GM12874 (cell line): ENCODE data around the gene IMMP2L.

Experiments used
- TF ChIP-seq, protein P1 (sequence below): IDR thresholded peaks from 2 replicates; pipeline ENCODE4 v1.5.1; 2011; ENCODE audit warnings: low read depth, mild to moderate bottlenecking, control low read depth, low read length, moderate library complexity; ENCODE audit not compliant: insufficient read depth

IMMP2L gene

GRCh38 chr7:111476586-111477293 is 85.6 kb downstream of the IMMP2L start:
- TF ChIP-seq, protein P1, sequence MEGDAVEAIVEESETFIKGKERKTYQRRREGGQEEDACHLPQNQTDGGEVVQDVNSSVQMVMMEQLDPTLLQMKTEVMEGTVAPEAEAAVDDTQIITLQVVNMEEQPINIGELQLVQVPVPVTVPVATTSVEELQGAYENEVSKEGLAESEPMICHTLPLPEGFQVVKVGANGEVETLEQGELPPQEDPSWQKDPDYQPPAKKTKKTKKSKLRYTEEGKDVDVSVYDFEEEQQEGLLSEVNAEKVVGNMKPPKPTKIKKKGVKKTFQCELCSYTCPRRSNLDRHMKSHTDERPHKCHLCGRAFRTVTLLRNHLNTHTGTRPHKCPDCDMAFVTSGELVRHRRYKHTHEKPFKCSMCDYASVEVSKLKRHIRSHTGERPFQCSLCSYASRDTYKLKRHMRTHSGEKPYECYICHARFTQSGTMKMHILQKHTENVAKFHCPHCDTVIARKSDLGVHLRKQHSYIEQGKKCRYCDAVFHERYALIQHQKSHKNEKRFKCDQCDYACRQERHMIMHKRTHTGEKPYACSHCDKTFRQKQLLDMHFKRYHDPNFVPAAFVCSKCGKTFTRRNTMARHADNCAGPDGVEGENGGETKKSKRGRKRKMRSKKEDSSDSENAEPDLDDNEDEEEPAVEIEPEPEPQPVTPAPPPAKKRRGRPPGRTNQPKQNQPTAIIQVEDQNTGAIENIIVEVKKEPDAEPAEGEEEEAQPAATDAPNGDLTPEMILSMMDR = no peak

DNA sequence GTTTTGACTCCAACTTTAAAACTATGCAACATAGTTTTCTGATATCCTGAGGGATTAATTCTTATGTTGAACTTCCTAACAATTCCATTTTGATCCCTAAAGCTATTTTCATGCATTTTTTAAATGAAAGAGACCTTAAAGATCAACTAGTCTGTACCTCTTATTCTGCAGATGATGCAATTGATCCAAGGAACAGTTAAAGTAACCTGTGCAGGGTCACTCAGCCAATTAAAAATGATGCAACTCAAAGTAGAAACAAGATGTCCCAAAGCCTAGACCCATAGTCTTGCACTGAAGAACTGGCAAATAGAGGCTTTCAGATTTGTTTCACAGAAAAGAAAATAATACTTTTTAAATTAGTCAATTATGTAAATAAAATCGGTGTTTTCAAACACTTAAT is 86.3 kb downstream of the IMMP2L start:
- TF ChIP-seq, protein P1 = no peak

DNA sequence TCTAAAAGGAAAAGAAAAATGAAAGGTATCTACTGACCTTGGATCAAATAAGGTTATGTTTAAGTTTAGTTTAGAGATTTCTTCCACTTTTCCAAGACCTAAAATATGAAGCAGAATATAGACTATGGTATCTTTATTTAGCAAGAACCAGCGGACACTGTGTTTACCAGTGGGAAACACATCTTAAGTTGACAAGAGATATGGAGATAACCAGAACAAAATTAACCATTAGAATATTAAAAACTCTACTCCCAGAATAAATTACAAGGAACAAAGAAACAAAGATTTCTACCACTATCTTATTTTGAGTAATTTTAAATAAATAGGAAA is 86.9 kb downstream of the IMMP2L start:
- TF ChIP-seq, protein P1 = no peak

DNA sequence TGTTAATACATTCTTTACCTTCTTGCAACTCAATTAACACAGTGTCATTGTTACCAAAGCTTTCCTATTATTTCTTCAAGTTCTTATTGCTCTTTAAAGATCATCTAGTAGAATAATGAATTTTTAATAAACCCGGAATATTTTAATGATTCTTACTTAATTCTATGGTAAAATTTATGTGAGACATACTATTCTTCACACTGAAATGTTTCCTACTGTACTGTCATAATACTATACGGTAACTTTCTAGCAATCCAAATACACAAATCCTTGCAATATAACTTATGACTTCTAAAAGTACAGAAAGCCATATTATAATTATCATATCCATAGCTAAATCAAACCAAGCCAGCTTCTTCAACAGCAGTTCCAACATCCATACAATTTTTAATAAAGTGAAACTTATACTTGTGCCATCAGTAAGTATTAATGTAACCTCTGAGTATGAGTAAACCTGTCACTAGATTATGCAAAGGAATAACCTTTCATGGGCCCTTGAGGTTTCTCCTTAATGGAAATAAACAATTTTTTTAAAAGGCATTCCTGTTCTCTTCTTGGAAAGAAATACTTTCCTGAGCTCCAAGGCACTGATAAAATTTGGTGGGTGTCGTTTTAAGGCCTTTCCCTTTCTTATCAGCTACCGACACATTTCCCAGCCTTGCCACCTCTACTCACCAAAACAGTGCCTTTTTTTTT is 87.4 kb downstream of the IMMP2L start:
- TF ChIP-seq, protein P1 = no peak

DNA sequence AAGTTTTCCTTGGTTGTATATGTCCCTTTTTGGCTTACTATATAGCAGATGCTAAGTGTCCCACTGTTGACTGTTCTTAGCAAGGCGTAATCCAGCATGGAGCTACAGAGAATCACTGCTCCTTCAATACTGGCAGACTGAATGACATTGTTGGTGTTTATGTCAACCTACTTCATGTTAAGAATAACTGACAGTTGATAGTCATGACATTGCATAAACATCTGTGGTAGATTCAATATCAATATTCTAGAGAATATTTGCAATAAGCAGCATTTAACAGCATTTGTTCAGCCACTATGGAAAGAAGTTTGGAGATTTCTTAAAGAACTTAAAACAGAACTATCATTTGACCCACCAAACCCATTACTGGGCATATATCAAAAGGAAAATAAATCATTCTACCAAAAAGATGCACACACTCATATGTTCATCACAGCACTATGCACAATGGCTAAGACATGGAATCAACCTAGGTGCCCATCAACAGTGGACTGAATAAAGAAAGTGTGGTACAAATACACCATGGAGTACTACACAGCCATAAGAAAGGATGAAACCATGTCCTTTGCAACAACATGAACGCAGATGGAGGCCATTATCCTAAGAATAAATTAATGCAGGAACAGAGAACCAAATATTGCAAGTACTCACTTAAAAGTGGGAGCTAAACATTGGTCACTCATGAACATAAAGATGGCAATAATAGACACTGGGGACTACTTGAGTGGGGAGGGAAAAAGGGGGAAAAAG is 88.7 kb downstream of the IMMP2L start:
- TF ChIP-seq, protein P1 = no peak

GRCh38 chr7:111470998-111471397 is 91.3 kb downstream of the IMMP2L start:
- TF ChIP-seq, protein P1 = no peak

- TF ChIP-seq, protein P1 = no peak
Observed at GRCh38 chr7:111460695-111461094, 101.6 kb downstream of the IMMP2L start.
